WTC11 (cell line): Measurements from ENCODE around the gene UIMC1. TPM values are rescaled to one million over a fixed set of nuclear protein-coding genes. Genes with fewer than 3 reads are reported as not detected.

Experiments used
- ATAC-seq: fragments of 200-7000 bp; cut with Tn5 transposase; 2 replicates; pipeline ENCODE4 v1.10.0; 2021; ENCODE audit warnings: mild to moderate bottlenecking, moderate library complexity
- CTCF ChIA-PET: fragments of 300-600 bp; sonication (Branson Sonifier 250); formaldehyde crosslinking; loops from one replicate; lab custom pipeline; 2021; ENCODE audit warnings: antibody characterized with exemption; lab: Charles Lee
- POLR2A ChIA-PET: fragments of 350-600 bp; sonication (Branson Sonifier 250); formaldehyde crosslinking; loops from one replicate; lab custom pipeline; 2021; ENCODE audit warnings: antibody characterized with exemption; lab: Charles Lee
- DNase-seq: peaks from one replicate; pipeline ENCODE4 v3.0.0; 2021; ENCODE audit warnings: low spot score
- H3K27ac Mint-ChIP-seq: 2 replicates; pipeline ENCODE4 v1.8.0; 2021; ENCODE audit warnings: mixed read lengths
- H3K27me3 Mint-ChIP-seq: 2 replicates; pipeline ENCODE4 v1.8.0; 2021; ENCODE audit warnings: low read depth, mild to moderate bottlenecking, moderate library complexity, mixed read lengths
- H3K36me3 Mint-ChIP-seq: 2 replicates; pipeline ENCODE4 v1.8.0; 2021; ENCODE audit warnings: mixed read lengths
- H3K4me1 Mint-ChIP-seq: 2 replicates; pipeline ENCODE4 v1.8.0; 2022; ENCODE audit warnings: mixed read lengths
- H3K4me3 Mint-ChIP-seq: 2 replicates; pipeline ENCODE4 v1.8.0; 2021; ENCODE audit warnings: mild to moderate bottlenecking, moderate library complexity, mixed read lengths
- H3K9me3 Mint-ChIP-seq: 2 replicates; pipeline ENCODE4 v1.8.0; 2021; ENCODE audit warnings: mixed read lengths
- ATF3 ChIP-seq: sonication (generic); formaldehyde crosslinking; conservative IDR thresholded peaks from 2 replicates; pipeline ENCODE4 v1.8.1; 2022; ENCODE audit warnings: mild to moderate bottlenecking, missing genetic modification reagents
- CREB1 ChIP-seq: sonication (generic); formaldehyde crosslinking; IDR thresholded peaks from 2 replicates; pipeline ENCODE4 v1.8.0; 2023; ENCODE audit warnings: mild to moderate bottlenecking, missing genetic modification reagents
- FOXP4 ChIP-seq: sonication (generic); formaldehyde crosslinking; IDR thresholded peaks from 2 replicates; pipeline ENCODE4 v1.8.0; 2022; ENCODE audit warnings: mild to moderate bottlenecking, missing genetic modification reagents
- MAX ChIP-seq: sonication (generic); formaldehyde crosslinking; IDR thresholded peaks from 2 replicates; pipeline ENCODE4 v1.8.0; 2022; ENCODE audit warnings: mild to moderate bottlenecking, missing genetic modification reagents
- MYBL2 ChIP-seq: sonication (generic); formaldehyde crosslinking; IDR thresholded peaks from 2 replicates; pipeline ENCODE4 v1.8.1; 2023; ENCODE audit warnings: mild to moderate bottlenecking, moderate library complexity, missing genetic modification reagents
- PREB ChIP-seq: sonication (generic); formaldehyde crosslinking; IDR thresholded peaks from 2 replicates; pipeline ENCODE4 v1.8.1; 2022; ENCODE audit warnings: mild to moderate bottlenecking, missing genetic modification reagents, moderate library complexity, borderline replicate concordance
- RORB ChIP-seq: fragments of 250-450 bp; sonication (Bioruptor Pico); IDR thresholded peaks from 2 replicates; pipeline ENCODE4 v1.9.0; 2021; ENCODE audit warnings: mild to moderate bottlenecking
- SMAD4 ChIP-seq: sonication (generic); formaldehyde crosslinking; IDR thresholded peaks from 2 replicates; pipeline ENCODE4 v1.8.0; 2022; ENCODE audit warnings: mild to moderate bottlenecking, missing genetic modification reagents
- SOX15 ChIP-seq: fragments of 250-450 bp; sonication (Bioruptor Pico); IDR thresholded peaks from 2 replicates; pipeline ENCODE4 v1.9.0; 2021; ENCODE audit warnings: mild to moderate bottlenecking
- TCF7 ChIP-seq: sonication (generic); formaldehyde crosslinking; IDR thresholded peaks from 2 replicates; pipeline ENCODE4 v1.8.0; 2022; ENCODE audit warnings: mild to moderate bottlenecking, low read depth, missing genetic modification reagents, moderate library complexity
- TEAD1 ChIP-seq: sonication (generic); formaldehyde crosslinking; IDR thresholded peaks from 2 replicates; pipeline ENCODE4 v1.8.0; 2022; ENCODE audit warnings: mild to moderate bottlenecking, missing genetic modification reagents
- USF1 ChIP-seq: sonication (generic); formaldehyde crosslinking; IDR thresholded peaks from 2 replicates; pipeline ENCODE4 v1.8.0; 2022; ENCODE audit warnings: mild to moderate bottlenecking, missing genetic modification reagents
- ZBTB43 ChIP-seq: sonication (generic); formaldehyde crosslinking; IDR thresholded peaks from 2 replicates; pipeline ENCODE4 v1.8.1; 2023; ENCODE audit warnings: mild to moderate bottlenecking, missing genetic modification reagents
- ZMAT4 ChIP-seq: fragments of 250-450 bp; sonication (Bioruptor Pico); IDR thresholded peaks from 2 replicates; pipeline ENCODE4 v1.9.0; 2021; ENCODE audit warnings: mild to moderate bottlenecking
- ZNF232 ChIP-seq: sonication (generic); formaldehyde crosslinking; IDR thresholded peaks from 2 replicates; pipeline ENCODE4 v1.8.0; 2022; ENCODE audit warnings: mild to moderate bottlenecking, missing genetic modification reagents
- ZNF425 ChIP-seq: fragments of 250-450 bp; sonication (Bioruptor Pico); conservative IDR thresholded peaks from 2 replicates; pipeline ENCODE4 v1.9.0; 2021; ENCODE audit warnings: mild to moderate bottlenecking
- ZNF512 ChIP-seq: sonication (generic); formaldehyde crosslinking; IDR thresholded peaks from 2 replicates; pipeline ENCODE4 v1.8.1; 2022; ENCODE audit warnings: missing genetic modification reagents, borderline replicate concordance
- ZNF532 ChIP-seq: fragments of 250-450 bp; sonication (Bioruptor Pico); IDR thresholded peaks from 2 replicates; pipeline ENCODE4 v1.9.0; 2021; ENCODE audit warnings: mild to moderate bottlenecking, borderline replicate concordance
- ZNF671 ChIP-seq: fragments of 250-450 bp; sonication (Bioruptor Pico); IDR thresholded peaks from 2 replicates; pipeline ENCODE4 v1.8.0; 2021; ENCODE audit warnings: mild to moderate bottlenecking
- total RNA-seq: library from RNA; stranded (reverse); gene quantifications from 3 replicates; pipeline ENCODE4 v1.2.3, GENCODE V29; 2021

UIMC1 gene
- total RNA-seq, 1 experiment from 2014 or later: 48.0 TPM

- TF ChIP-seq ZNF232: no peak
These were observed 129.8 kb downstream of the UIMC1 start (continued) for GRCh38 chr5:176876506-176877431.

GRCh38 chr5:176875783-176876505 is 130.6 kb downstream of the UIMC1 start:
- Mint-ChIP-seq H3K4me1 (no peaks in the 10 kb centered on the region), H3K27me3 (no peaks in the 10 kb centered on the region), H3K36me3 (no peaks in the 10 kb centered on the region), H3K9me3 (no peaks in the 10 kb centered on the region), H3K27ac (no peak overlapping the region), H3K4me3 (no peak overlapping the region)
- ChIA-PET POLR2A (no interaction called here), CTCF (interaction anchor here (0.6 to 3.0 kb wide), 7 partner anchors 62 to 236 kb away, joined by 3 to 20 read pairs (median 4); no protein-coding TSS in a partner anchor)
- DNase-seq (no peak), ATAC-seq (no peak)
- TF ChIP-seq ZNF671 (CRISPR knock-in tag) (no peak), ZMAT4 (CRISPR knock-in tag) (no peak), PREB (CRISPR knock-in tag) (no peak), SMAD4 (no peak), CREB1 (CRISPR knock-in tag) (no peak), SOX15 (CRISPR knock-in tag) (no peak), TCF7 (CRISPR knock-in tag) (no peak), TEAD1 (no peak), ZNF425 (CRISPR knock-in tag) (no peak), MAX (CRISPR knock-in tag) (no peak), RORB (CRISPR knock-in tag) (no peak), MYBL2 (CRISPR knock-in tag) (no peak), ZNF532 (CRISPR knock-in tag) (no peak), ZBTB43 (no peak), USF1 (CRISPR knock-in tag) (no peak), ZNF512 (CRISPR knock-in tag) (no peak), FOXP4 (CRISPR knock-in tag) (no peak), ATF3 (CRISPR knock-in tag) (no peak)
